Endometrium (tissue), 2 donors: Measurements from ENCODE around the gene MGAT3.

ENCODE experiments used
- FAIRE-seq: peaks from 2 replicates; lab custom pipeline; 2012; peaks lifted over from hg19 to GRCh38; lab: Jason Lieb, UNC
- donor health status: control.
- donor health status: control.

The MGAT3 gene

DNA sequence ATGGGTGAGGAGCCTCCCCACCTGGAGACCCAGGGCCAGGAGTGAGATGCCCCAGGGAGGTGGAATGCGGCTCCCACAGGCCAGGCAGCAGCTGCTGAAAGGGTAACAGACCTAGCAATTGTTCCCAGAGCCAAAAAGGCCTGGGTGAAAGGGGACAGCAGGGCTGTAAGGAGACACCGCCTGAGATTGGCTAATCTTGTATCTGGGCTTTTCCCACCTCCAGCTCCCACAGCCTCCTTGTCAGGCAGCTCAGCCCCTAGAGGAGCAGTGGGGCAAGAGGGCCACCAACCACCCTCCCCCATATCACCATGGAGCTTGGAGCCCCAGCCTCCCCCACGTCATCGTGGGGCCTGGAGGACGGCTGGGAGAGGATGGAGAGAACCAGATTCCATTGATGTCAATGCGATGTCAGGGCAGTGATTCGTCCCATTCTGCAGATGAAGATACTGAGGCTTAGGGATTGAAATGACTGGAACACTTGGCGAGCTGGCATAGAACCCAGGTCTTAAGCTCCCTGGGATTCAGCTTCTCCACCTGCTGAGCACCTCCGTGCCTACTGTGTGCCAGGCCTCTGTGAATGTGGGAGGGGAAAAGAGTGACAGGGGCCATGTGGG is 2.9 kb upstream of the MGAT3 start:
- FAIRE-seq = no peak

GRCh38 chr22:39454385-39454871 is 2.4 kb upstream of the MGAT3 start:
- no peak for FAIRE-seq

DNA sequence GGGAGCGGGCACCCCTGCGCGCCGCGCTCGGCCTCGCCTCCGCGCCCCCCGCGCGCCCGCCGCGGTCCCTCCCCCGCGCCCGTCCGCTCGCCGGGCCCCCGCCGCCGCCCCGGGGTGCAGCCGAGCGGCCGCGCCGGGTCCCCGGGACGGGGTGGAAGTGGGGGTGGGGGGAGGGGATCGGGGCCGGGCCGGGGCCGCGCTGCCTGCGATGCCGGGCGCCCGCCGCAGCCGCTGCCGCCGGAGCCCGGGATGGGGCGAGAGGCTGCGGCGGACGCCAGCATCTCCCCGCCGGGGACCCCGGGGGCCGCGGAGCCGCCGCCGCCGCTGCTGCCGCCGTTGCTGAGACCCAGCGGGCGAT is 365 bp downstream of the MGAT3 start:
- FAIRE-seq = no peak

GRCh38 chr22:39457556-39458443 is 988 bp downstream of the MGAT3 start:
- no peak for FAIRE-seq

DNA sequence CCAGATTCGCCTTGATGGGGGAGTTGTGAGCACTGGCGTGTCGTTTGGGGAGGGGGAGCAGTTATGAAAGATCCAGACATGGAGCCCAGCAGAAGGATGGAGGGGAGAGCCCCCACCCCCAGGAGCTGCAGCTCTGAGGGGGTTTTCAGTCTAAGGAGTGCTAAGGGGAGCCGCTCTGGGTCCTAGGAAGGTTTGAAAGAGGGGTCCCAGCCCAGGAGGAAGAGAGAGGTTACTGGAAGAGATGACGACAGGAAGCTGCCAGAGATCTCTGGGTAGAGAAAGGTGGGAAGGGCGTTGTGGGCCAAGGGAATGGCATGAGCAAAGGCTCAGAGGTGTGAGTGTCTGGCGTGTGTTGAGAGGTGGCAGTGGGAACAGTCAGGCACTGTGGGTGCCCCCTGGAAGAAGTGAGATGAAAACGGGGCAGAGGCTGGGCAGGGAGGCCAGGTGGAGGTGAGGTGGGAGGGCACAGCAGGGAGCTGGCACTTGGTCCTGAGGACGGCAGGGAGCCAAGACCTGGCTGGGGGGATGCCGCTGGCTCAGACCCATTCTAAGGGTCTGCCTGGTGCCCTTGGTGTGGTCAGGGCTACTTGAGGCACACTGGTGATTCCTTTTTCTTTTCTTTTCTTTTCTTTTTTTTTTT is 1.8 kb downstream of the MGAT3 start:
- FAIRE-seq = no peak

- no peak for FAIRE-seq
Measured at GRCh38 chr22:39459681-39460080, 2.9 kb downstream of the MGAT3 start.

- FAIRE-seq = no peak
Measured at GRCh38 chr22:39462443-39463221, 5.8 kb downstream of the MGAT3 start.

DNA sequence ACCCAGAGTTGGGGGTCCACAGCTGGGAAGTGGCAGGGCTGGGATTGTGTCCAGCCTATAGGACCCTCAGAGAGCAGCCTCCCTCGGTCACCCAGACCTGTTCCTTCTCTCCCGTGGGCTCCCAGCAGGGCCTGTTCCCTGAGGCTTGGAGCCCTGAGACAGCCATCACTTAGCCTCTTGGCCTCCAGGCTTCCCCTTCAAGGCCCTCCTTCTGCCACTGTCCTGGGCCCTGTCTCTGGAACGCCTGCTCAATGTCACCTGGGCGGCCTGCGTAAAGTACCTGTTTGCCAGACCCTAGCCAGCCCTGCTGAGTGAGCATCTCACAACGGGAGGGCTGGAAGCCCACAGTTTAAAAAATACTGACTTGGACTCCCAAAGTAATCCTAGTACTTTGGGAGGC is 6.5 kb downstream of the MGAT3 start:
- no peak for FAIRE-seq

DNA sequence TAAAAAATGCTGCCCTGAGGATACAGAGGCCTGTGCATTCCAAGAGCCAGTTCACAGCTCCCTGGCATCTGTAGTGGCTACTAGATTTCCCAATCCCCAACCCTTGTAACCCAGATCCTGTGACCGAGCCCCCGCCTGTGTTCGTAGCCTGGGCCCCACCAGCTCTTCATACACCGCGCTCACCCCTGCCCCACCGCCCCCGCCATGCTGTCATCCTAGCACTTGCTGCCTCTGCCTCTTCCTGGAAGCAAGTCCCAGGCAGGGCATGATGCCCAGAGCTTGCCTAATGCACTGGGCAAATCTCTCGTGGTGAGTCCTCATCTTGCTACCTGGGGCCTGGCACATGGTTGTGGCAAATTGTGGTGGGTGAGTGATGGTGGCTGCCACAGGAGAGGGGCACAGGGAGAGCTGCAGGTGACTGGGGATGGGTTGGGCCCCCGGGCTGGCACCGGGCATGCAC is 7.1 kb downstream of the MGAT3 start:
- no peak for FAIRE-seq

GRCh38 chr22:39466228-39467006 is 9.6 kb downstream of the MGAT3 start:
- no peak for FAIRE-seq

DNA sequence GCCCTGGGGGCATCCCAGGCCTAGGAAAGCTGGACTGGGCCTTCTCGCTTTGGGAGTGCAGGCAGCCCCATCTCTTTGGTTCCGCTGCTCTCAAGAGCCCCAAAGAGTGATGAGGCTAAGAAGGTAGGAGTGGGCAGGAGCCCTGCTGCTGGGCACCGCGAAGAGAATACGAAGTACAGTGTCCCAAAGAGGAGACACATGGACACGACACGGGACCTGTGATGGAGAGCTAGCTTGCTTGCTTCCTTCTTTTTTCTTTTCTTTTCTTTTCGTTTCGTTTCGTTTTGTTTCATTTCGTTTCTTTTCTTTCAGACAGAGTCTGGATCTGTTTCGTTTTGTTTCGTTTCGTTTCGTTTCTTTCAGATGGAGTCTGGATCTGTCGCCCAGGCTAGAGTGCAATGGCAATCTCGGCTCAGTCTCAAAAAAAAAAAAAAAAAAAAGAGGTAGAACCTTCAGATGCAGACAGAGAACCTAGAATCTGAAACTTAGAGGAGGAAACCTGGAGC is 10.6 kb downstream of the MGAT3 start:
- no peak for FAIRE-seq

DNA sequence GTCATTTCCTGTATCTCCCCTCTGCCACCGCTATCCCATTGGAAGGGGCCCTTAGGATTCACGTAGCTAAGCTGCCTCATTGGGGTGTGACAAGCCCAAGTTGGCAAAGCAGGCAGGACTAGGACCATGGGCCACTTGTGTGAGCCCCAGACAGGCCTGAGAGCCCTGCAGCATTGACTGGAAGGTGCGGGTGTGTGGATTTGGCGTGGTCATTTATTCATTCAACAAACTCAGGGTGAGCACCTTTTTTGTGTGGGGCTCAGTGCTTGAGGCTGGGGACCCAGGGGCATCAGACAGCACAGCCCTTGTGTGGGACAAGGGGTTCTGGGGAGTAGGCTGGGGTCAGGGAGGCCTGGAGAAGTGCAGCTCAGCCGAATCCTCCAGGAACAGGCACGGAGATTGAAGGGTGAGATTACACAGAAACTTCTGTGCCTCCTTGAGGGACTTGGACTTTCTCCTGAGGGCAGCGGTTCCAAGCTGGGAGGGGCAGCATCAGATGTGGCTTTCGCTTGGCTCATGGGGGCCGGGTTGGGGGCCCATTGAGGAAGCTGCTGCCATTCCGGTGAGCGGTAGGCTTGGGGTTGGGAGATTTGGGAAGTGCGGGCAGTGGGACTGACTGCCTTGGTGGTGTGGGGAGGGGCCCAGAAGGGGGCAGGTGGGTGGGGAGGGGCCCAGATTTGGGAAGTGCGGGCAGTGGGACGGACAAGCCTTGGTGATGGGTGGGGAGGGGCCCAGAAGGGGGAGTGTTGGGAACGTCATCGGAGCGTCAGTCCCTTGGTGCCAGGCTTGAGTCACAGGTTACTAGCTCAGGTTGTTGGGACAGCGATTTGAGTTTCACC is 11.9 kb downstream of the MGAT3 start:
- no peak for FAIRE-seq

GRCh38 chr22:39469326-39469680 is 12.5 kb downstream of the MGAT3 start:
- no peak for FAIRE-seq

DNA sequence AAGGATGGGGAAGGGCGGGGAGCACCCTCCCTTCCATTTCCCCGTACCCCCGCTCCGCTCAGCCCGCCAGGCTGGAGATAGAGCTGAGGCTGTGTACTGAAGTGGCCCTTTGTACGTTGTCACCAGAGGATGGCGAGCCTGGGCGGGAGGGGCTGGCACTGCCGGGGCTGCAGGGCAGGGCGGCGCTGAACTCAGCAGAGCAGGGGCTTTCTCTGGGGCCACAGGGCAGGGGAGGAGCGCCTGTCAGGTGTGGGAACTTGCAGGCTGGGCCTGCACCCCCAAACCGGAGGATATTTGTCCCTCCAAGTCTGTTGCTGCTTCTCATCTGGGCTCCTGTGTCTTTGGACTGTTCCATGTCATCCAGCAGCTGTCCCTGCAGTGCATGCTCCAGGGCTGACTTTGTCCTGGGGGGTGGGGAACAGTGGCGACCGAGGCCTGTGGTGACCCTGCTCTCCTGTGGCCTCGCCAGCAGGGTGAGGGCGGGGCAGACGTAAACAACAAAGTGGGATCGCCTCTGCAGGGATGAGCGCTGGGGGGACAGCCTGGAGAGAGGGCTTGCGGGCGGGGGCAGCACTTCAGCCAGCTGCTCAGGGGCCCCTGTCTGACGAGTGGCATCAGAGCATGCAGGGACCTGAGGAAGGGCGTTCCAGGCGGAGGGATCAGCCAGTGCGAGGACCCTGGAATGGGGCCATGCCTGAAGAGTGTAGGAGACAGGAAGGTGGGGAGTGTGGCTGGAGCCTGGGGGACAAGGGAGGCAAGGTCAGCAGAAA is 13.1 kb downstream of the MGAT3 start:
- FAIRE-seq = no peak

- FAIRE-seq = no peak
Measured at GRCh38 chr22:39470451-39471291, 13.9 kb downstream of the MGAT3 start.

DNA sequence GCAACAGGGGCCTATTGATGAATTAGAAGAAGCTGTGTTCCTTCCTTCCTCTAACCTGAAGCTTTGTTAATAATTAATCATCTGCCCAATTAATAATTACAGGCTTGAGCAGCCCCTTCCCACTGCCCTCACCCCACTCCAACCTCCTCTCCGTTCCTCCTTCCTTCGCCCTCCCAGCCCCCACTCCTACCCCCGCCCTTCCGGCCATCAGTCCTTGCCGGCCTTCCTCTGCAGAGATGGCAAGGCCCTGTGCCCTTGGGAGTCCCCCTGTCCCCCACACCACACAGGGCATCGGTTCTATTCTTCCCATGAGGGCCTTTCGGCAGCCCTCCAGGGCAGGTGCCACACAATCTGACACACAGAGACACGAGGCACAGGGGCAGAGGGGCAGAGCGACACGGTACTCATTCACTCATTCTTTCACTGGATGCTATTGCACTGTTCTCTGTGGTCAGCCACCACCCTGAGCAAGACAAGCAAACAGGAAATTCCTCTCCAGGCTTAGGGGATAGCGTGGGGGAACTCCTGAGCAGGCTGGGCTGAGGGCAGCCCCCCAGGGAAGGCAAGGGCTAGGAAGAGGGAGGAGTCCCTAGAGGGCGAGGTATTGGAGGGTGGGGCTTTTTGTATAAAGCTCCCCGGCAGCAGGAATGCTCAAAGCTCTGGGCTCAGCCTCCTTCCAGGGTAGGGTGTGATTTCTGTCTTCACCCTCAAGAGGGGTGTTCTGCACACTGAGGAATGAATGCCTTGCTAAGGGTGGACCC is 14.7 kb downstream of the MGAT3 start:
- FAIRE-seq = no peak

- FAIRE-seq = no peak
Measured at GRCh38 chr22:39472570-39473556, 16.1 kb downstream of the MGAT3 start.
